Transverse colon (tissue), 3 donors: ENCODE results near the gene TTN.

Experiments used
- POLR2A ChIP-seq: fragments of 450-650 bp; IDR thresholded peaks from one replicate; pipeline ENCODE4 v1.6.1; 2016; ENCODE audit warnings: antibody characterized with exemption, mild to moderate bottlenecking, moderate library complexity
- TF ChIP-seq, protein P1 (sequence below), 5 experiments: fragments of 200-600 bp in 3 of 5; fragments of 450-650 bp in 2 of 5; sonication (generic) in 3 of 5; IDR thresholded peaks; 1 replicate in 2 of 5; 2 replicates in 3 of 5; pipeline ENCODE4 v1.5.1; 2016 to 2017; ENCODE audit warnings: antibody characterized with exemption in 5 of 5, inconsistent platforms in 3 of 5, mild to moderate bottlenecking in 2 of 5, moderate library complexity in 1 of 5

DNA sequence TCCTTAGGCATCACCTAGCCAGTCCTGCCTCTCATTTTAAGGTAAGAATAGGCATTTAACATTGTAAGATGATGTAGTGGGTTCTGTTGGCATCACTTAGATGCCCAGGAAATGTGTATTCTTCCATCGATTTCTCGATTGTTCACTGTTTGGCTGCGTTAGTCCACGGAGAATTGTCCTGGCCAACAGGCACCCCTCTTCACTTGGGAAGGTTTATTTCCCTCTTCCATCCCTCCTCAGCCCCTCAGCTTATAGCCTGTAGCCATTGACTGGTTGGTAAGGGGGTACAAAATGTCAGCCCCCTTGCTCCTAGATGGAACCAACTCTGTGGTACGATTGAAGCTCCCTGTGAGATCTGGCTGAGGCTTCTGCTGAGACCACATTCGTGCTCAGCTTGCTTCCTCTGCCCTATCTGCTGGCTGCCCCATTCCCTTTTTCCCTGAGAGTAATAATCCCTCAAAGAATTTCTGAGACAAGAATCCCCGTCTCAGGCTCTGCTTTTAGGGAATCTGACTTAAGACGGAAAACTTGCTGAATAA, 283.6 kb downstream of the TTN start:
- TF ChIP-seq, protein P1, sequence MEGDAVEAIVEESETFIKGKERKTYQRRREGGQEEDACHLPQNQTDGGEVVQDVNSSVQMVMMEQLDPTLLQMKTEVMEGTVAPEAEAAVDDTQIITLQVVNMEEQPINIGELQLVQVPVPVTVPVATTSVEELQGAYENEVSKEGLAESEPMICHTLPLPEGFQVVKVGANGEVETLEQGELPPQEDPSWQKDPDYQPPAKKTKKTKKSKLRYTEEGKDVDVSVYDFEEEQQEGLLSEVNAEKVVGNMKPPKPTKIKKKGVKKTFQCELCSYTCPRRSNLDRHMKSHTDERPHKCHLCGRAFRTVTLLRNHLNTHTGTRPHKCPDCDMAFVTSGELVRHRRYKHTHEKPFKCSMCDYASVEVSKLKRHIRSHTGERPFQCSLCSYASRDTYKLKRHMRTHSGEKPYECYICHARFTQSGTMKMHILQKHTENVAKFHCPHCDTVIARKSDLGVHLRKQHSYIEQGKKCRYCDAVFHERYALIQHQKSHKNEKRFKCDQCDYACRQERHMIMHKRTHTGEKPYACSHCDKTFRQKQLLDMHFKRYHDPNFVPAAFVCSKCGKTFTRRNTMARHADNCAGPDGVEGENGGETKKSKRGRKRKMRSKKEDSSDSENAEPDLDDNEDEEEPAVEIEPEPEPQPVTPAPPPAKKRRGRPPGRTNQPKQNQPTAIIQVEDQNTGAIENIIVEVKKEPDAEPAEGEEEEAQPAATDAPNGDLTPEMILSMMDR (IDR thresholded peaks at IDR 0.05): no peak
- TF ChIP-seq POLR2A: no peak
